ENCODE results near the gene VCAN.

- TF ChIP-seq CTCF (conservative IDR thresholded peaks at IDR 0.05 in 1 of 2, IDR thresholded peaks at IDR 0.05 in 1 of 2; ENCODE audit: extremely low read depth in 1 of 2, insufficient read depth in 1 of 2, low read depth in 1 of 2, low read length in 2 of 2) (no peak), EZH2 (IDR thresholded peaks at IDR 0.05; ENCODE audit: borderline replicate concordance, low read length) (no peak)
These were observed 92.1 kb downstream of the VCAN start for GRCh38 chr5:83563631-83564030.
